Jurkat, Clone E6-1 (cell line): ENCODE measurements around the gene CEP120.
"Not testable (repeated sequence)": the region's sequence is repeated elsewhere in the genome, so short reads cannot be mapped to it uniquely, and the experiment has no call there.

ENCODE experiments used
- DNase-seq: peaks from one replicate; pipeline ENCODE4 v3.0.0-alpha.2; 2011; ENCODE audit warnings: low read depth, low spot score
- H3K4me3 ChIP-seq: 2 replicates; pipeline ENCODE4 v1.5.1; 2011; ENCODE audit warnings: mild to moderate bottlenecking, low read length, control low read depth, moderate library complexity

CEP120 gene

DNA sequence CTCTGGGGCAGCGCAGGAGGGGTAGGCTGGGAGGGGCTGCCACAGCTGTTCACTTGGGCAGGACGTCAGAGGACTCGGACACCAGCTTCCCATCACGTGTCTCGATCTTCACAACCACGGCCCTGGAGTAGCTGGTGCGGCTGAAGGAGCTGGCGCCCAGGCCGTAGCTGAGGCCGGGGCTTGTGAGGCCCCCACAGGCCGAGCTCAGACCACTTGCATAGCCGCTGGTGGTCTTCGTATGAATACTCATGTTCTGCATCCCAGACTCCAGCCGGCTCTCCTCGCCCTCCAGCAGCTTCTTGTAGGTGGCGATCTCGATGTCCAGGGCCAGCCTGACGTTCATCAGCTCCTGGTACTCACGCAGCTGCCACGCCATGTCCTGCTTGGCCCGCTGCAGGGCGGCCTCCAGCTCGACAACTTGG lies 22.3 kb downstream of the CEP120 start:
- not testable (repeated sequence) for DNase-seq, H3K4me3 ChIP-seq

DNA sequence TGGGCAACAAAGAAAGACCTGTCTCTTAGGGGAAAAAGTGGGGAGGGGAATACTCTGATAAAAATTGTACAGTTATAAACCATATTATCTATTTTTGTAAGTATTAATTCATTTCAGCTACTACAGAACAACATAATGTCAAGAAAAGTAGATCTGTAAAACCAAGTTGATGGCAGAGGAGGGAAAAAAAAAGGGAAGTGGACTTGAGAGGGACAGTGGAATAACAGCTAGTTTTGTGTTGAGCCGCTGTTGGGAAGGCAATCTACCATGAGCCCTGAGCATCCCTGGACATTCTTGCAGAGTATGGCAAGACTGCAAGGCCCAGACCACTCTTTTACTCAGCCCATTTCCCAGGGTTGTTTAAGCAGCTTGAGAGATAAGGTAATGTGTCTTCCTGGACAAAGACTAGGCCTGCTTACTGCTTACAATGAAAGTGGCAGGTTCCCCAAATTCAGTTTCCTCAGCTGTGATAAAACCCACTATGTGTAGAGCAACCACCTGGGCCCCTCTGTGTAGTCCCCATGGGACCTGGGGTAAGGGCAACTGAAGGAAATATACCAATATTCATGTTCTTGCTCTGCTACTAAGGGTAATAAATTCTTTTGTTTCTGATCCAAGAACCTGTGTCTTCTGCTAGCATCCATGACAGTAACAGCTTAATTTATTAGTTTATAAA lies 25.0 kb downstream of the CEP120 start:
- no peak for DNase-seq
- no peak overlapping the region for H3K4me3 ChIP-seq

DNA sequence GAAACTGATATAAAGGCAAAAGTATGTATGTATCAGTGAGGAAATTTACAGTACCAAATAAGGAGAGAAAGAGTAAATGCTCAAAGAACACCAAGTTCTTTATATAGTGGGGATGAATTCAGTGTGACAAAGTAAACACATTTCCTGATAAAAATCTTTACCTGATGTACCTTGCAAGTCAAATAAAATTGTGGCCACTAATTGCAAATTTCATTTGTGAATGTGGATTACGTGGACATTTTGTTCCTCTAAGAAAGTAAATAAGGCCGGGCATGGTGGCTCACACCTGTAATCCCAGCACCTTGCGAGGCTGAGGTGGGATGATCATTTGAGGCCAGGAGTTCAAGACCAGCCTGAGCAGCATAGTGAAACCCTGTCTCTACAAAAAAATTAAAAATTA lies 25.7 kb downstream of the CEP120 start:
- H3K4me3 ChIP-seq = no peak overlapping the region
- no peak for DNase-seq

DNA sequence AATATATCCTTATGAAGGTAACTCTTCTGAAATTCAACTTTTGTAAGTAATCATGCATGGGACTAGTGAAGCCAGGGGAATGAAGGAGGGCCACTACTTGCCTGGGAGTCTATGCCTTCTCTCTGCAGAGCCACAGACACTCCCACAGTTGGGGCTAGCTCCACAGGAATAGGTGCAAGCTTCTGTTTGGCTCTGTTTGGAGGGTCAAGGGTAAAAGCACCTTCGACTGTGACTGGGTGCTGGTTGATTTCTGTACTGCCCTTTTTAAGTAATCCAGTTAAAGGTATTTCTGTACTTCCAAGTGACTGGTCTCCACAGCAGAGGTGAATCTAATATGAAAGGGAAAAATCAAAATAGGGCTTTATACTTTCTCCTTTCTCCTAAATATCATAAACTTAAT lies 32.2 kb downstream of the CEP120 start:
- H3K4me3 ChIP-seq = no peak overlapping the region
- DNase-seq = no peak

DNA sequence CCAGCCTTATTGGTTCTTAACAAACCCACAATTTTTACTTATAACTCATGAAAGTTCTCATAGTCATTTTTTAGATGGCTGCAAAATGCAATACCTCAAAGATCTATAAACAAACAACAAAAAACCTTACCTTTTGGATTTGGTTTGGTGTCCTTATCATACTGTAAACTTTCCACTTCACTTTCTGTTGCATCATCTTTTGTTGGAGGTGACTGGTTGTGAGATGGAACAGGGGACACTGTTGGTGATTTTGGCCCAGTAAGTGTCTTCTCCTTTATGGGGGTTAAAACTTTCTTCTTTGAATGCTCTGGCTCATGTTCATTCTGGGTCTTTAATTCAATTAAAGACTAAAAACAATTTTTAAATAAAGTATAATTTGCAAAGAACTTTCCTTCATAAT lies 33.4 kb downstream of the CEP120 start:
- DNase-seq = no peak
- H3K4me3 ChIP-seq = no peak overlapping the region

DNA sequence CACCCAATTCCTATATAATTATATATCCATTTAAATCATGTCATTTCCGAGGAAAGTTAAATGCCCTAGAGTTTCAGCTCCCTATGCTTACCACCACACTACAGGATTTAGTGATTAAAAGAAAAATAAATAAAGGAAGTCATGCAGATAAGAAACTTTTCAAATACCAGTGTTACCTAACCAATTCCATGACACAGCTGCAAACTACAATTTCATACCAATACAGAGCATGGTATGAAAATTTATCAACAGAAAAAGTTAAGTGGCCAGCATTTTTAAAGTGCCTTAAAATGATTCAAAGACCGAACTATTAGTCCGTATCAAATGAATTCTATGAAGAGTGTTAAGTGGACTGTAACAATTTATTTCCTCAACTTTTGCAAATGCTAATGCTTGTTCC lies 35.9 kb downstream of the CEP120 start:
- H3K4me3 ChIP-seq = no peak overlapping the region
- DNase-seq = no peak

DNA sequence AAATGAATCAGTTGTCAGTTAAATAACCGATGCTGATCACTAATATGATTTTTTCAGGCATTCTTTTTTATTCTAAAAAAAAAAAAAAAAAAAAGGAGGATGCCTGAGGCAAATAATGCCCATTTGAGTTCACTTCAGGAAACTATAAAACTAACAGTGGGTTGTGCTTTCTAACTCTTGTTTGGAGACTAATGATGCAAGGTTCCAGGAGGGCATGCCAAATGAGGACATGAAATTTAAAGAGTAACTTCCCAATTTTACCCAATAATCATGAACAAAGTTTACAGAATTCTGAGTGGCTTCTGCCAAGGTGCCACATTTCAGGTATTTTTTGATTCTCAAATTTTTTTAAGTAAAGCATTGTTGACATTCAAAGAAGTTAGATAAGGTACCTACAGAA lies 41.0 kb downstream of the CEP120 start:
- H3K4me3 ChIP-seq = no peak overlapping the region
- DNase-seq = no peak

DNA sequence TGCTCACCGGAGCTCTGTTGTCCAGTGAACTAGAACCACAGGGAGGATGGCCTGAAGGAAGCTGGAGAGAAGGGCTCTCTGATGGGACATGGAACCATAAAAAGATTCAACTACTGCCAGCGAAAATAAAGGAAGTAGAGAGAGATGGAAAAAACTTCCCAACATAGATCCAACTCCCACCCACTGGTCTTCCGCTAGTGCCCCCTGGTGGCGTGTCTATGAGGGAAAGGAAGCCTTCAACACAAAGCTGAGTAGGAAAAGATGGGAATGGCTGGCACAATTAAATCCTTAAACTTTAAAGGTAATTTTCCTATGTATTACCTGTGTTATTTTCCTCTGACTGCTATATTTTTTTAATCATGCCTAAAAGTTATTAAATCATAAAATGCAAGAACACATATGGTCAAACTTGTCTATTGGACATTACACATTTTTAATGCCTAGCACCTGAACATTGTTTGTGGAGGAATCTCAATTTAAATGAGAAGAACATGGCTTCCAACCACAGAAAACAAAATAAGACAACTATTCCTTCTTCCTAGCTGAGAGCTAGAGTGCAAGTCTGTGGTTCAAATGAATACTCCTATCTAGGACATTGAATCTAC lies 51.5 kb downstream of the CEP120 start:
- H3K4me3 ChIP-seq = no peak overlapping the region
- no peak for DNase-seq

DNA sequence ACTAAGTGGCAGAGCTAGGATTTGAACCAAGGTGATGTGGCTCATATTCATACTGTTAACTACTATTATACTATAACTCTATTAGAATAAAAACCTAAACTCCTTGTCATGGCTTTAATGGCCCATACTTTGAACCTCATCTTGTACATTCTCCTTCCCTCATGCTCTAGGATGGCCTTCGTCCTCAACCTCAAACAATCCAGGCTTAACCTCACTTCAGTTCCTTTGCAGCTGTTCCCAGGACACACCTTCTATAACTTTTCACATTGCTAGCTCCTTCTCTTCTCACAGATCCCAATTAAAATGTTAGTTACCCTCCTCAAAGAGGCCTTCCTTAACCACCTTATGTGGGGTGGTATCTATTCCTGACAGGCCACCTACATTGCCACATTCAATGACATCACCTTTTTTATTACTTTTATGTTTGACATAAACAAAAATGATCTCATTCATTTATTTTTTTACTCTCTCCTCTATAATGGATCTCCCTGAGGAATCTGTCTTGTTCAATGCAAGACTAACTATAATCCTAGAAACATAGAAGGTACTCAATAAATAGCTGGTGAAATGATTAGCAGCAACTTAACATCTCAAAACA lies 53.7 kb downstream of the CEP120 start:
- H3K4me3 ChIP-seq = no peak overlapping the region
- no peak for DNase-seq

DNA sequence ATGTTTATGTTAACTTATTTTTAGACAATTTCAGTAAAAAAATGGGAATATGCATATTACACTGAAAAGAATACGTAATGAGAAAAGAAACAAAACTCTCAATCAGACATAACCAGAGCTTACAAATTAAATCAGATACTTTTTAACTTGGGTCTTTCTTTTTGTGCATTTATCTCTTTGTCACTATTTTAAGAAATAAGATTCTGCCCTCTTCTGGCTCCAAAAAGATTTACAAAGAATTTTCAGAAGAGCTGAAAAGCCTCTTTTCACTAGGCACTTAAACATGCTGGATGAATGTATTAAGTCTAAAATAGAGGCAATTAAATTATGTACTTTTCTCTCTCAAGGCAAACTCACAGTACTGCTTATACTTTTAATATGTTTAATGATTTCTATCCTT lies 55.5 kb downstream of the CEP120 start:
- no peak overlapping the region for H3K4me3 ChIP-seq
- peak; percentile 18 for DNase-seq

DNA sequence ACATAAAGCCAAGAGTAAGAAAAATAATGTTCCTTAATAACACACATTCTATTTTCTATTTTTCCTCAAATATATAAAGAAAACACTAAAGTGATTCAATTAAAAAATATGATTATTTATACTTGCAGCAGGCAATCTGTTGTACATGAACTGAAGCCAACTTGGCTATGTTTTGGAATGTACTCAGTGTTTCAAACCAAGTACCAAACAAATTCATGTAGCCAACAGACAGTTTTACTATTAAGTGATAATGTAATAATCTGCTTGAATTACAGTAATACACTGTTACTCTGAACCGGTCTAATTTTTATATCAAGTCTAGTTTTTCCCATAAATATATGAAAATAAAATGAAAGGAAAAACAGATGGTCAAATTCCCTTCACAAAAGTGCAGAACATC lies 58.0 kb downstream of the CEP120 start:
- H3K4me3 ChIP-seq = no peak overlapping the region
- DNase-seq = no peak

DNA sequence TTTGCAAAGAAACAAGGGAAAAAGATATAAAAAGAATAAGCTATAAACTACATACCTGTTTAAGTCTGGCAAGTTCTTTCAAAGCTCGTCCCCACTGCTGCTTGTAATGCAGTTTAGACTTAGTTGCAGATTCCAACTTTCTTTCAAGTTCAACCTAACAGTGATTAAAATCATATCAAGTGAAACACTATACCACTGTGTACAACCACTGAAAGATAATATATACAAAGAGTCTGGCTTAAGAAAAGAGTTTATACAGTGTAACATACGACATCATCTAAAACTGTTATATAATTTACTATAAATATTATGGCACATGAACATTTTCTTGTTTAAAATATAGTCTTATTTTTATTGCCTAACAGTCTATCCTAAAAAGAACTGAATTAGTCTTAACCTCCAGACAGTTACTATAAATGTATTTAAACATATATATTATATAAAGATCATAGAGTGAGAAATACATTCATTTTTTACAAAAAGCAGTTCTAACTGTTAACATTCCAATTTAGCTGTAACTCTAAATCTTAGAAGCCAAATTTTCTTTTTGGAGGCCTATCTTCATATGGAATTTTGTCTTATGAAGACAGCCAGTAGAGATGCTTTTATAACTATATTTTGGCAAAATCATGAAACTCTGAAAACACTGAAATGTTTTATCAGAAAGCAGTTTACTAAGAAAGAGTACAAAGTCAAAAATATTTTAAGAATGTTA lies 58.6 kb downstream of the CEP120 start:
- no peak for DNase-seq
- H3K4me3 ChIP-seq = no peak overlapping the region

DNA sequence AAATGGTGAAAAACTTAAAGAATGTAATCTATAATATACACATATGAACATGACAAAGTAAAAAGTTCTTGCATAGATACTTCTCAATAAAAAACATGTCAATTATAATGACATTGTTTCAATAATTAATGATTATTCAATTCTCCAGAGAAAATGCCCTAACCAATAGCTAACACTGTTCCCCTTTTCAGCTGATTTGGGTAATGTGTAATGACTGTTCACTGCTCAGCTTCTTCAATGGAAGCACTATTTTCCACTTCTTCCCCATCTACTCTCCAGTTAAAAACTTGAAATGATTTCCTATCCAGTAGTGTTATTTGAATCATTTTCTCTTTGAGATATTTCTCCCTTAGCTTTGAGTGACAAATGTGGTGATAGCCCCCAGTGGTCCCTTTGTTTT lies 62.3 kb downstream of the CEP120 start:
- DNase-seq = no peak

DNA sequence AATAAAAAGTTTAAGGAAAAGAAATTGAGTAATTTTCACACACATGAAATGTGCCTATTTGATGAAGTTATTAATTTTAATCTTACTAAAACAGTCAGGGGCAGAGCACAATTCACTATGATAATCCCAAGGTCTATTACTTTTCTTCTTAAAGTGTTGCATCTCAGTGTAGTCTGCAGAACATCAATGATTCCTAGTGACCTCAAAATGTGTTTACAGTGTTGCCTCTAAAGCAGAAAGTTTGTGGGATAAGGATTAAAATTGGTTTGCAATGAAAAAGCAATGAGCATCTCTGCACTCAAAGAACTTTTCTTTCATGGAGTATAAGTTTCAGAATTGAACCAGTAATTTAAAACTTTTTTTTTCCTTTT lies 63.0 kb downstream of the CEP120 start:
- H3K4me3 ChIP-seq = no peak overlapping the region
- no peak for DNase-seq

More for the DNA sequence above, 62.3 kb downstream of the CEP120 start:
- H3K4me3 ChIP-seq = no peak overlapping the region

DNA sequence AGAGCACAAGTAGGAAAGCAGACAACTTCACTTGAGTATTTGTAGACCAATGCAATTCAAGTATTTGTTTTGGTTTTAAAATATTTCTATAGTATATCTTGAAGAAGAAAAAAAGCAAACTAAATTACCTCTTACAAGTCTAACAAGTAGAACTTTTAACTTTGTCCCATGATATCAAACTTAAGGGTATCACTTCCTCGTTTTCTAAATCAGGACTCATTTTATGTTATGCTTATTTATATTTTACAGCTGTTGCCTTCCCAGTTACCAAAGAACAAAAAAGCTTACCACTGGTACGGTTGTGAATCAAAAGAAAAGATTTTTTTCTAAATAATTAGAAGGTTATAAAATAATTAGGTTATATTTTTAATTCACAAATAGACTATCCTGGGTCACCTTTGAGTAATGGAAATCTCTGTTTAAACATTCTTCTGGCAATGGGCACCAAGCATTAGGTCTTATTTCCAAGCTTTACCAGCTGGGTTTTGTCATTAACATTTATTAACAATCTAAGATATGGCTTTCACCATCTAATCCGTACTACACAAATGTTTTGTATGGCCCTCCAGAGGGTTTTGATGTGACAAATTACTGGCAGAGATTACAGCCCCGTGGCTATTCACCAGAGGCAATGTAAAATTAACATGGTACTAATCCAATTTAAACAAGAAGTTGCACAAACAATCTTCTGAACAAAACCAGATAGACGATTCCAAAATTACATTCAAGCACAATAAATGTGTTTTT lies 63.6 kb downstream of the CEP120 start:
- no peak overlapping the region for H3K4me3 ChIP-seq
- DNase-seq = no peak

DNA sequence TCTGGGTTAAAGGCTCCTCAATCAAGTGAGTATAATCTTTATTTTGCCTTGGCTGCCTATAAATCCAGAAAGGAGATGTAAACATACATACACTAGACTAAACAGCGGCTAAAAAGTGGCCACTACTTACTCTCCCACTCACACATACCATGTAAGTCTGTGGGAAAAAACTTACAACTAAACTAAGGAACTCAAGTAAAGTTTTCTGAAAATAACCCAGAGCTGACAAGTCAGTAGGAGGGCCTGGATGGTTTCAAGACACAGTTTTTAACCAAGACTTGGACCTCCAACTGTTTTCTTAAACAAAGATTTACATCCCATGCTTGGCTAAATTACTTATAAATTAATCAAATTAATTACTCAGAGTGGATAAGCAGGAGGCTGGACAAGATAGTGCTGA lies 64.5 kb downstream of the CEP120 start:
- H3K4me3 ChIP-seq = no peak overlapping the region
- DNase-seq = no peak

DNA sequence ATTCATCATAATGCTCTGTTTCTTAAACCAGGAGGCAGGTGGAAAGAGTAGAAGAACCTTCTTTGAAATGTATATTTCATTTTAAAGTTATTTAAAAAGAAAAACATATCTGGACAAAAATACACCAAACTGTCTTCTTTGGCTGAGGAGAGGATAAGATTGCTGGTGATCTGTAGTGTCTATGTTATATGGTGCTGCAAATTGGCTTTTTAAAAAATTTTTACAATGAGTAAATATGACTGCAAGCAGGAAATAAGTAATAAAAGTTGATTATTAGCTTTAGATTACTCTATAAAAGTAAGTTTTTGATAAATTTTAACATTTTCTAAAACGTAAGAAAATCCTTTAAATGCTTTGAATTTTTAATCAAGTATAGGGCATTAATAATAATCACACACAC lies 64.9 kb downstream of the CEP120 start:
- DNase-seq = no peak
- no peak overlapping the region for H3K4me3 ChIP-seq

DNA sequence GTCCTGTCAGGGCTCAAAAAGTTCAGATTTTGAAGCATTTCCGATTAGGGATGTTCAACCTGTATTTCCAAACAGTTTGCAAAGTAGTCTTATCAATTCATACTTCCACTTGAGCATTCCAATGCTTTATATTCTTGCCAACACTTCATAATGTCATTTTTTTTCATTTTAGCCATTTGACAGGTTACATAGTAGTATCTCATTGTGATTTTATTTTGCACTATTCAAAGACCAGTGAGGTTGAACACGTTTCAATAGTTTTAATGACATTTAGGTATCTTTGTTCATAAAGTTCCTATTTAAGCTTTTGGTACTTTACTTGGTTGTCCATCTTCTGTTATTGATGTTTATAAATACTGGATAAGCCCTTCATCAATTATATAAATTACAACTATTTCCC lies 71.4 kb downstream of the CEP120 start:
- DNase-seq = no peak
- no peak overlapping the region for H3K4me3 ChIP-seq

DNA sequence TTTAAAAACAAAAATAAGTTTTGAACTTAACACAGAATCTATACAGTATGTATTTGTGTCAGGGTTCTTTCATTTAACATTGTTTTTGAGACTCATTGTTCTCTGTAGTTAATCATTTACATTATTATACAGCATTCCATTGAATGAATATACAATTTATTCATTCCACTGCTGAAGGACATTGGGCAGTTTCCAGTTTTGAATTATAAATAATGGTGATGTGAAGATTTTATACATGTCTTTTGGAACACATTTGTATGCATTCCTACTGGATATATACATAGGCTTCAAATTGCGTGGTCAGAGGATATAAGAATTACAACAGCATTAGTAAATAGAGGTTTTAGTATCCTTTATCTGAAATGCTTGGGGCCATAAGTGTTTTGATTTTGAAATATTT lies 72.0 kb downstream of the CEP120 start:
- DNase-seq = no peak
- H3K4me3 ChIP-seq = no peak overlapping the region

DNA sequence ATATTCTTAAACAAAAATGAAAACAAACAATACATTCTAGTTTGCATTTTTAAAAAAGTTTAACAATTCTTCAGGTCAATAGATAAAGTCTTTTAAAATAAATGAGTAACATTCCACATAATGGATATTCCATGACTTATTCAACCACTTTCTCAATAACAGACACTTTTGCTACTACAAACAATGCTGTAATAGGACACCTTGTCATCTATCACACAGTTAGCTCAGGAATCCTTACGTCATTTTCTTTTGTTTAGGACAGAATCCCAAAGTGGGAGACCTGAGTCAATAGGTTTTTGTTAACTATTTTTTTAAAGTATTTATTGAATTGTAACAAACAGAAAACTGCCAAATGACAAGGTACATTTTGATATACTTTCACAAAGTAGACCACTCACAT lies 72.5 kb downstream of the CEP120 start:
- no peak for DNase-seq
- no peak overlapping the region for H3K4me3 ChIP-seq
